Measurements from ENCODE around the gene ARID5A.

ARID5A gene

GRCh38 chr2:96558485-96558884 lies 21.9 kb downstream of the ARID5A start:
- no peaks in the 10 kb centered on the region for H3K27me3 ChIP-seq (ENCODE audit: insufficient read depth, poor library complexity, severe bottlenecking)
- H3K9me3 ChIP-seq (ENCODE audit: severe bottlenecking) = no peaks in the 10 kb centered on the region
- no peaks in the 10 kb centered on the region for H3K36me3 ChIP-seq (ENCODE audit: low read depth)
- DNase-seq (ENCODE audit: low spot score) (no peak), ATAC-seq (ENCODE audit: low read depth) (no peak)
- TF ChIP-seq, protein P1, sequence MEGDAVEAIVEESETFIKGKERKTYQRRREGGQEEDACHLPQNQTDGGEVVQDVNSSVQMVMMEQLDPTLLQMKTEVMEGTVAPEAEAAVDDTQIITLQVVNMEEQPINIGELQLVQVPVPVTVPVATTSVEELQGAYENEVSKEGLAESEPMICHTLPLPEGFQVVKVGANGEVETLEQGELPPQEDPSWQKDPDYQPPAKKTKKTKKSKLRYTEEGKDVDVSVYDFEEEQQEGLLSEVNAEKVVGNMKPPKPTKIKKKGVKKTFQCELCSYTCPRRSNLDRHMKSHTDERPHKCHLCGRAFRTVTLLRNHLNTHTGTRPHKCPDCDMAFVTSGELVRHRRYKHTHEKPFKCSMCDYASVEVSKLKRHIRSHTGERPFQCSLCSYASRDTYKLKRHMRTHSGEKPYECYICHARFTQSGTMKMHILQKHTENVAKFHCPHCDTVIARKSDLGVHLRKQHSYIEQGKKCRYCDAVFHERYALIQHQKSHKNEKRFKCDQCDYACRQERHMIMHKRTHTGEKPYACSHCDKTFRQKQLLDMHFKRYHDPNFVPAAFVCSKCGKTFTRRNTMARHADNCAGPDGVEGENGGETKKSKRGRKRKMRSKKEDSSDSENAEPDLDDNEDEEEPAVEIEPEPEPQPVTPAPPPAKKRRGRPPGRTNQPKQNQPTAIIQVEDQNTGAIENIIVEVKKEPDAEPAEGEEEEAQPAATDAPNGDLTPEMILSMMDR (IDR thresholded peaks at IDR 0.05; ENCODE audit: poor library complexity, severe bottlenecking) = no peak
- H3K4me3 ChIP-seq (ENCODE audit: severe bottlenecking) = no peak overlapping the region
- H3K4me1 ChIP-seq (ENCODE audit: insufficient read depth, poor library complexity, severe bottlenecking) = peaks cover 5% of the 10 kb centered on the region
- no peak overlapping the region for H3K27ac ChIP-seq (ENCODE audit: poor library complexity, severe bottlenecking)

- Histone ChIP-seq H3K36me3 (ENCODE audit: low read depth) (no peaks in the 10 kb centered on the region), H3K4me1 (ENCODE audit: insufficient read depth, poor library complexity, severe bottlenecking) (no peaks in the 10 kb centered on the region), H3K4me3 (ENCODE audit: severe bottlenecking) (no peak overlapping the region), H3K27me3 (ENCODE audit: insufficient read depth, poor library complexity, severe bottlenecking) (no peaks in the 10 kb centered on the region), H3K27ac (ENCODE audit: poor library complexity, severe bottlenecking) (no peak overlapping the region), H3K9me3 (ENCODE audit: severe bottlenecking) (no peaks in the 10 kb centered on the region)
- TF ChIP-seq, protein P1 (IDR thresholded peaks at IDR 0.05; ENCODE audit: poor library complexity, severe bottlenecking) = no peak
- no peak for ATAC-seq (ENCODE audit: low read depth)
- DNase-seq (ENCODE audit: low spot score) = no peak
Measured at GRCh38 chr2:96564026-96564425, 27.5 kb downstream of the ARID5A start.

- TF ChIP-seq, protein P1 (IDR thresholded peaks at IDR 0.05; ENCODE audit: poor library complexity, severe bottlenecking) = no peak
Measured at GRCh38 chr2:96564563-96564962, 28.0 kb downstream of the ARID5A start.

DNA sequence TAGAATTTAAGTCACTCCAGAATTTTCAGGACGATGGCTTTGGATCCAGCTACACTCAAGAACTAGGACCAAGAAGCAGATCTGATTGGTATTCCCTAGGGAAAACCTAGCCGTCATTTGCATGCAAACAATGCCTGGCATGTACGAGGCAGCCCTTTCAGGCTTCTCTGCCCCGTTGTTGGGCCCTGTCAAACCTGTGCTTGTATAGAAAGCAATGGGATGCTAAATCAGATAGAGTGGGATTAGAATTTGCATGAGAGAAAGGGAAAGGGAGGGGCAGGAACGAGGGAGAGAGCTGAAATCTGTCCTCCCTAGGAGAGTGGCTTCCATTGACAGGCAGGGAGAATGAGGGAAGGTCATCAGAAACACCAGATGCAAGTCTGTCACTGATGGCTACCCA lies 28.6 kb downstream of the ARID5A start:
- TF ChIP-seq, protein P1 (IDR thresholded peaks at IDR 0.05; ENCODE audit: poor library complexity, severe bottlenecking) = no peak
- no peak for DNase-seq (ENCODE audit: low spot score)
- no peak for ATAC-seq (ENCODE audit: low read depth)

More at GRCh38 chr2:96564563-96564962, 28.0 kb downstream of the ARID5A start:
- H3K4me3 ChIP-seq (ENCODE audit: severe bottlenecking) = no peak overlapping the region
- no peaks in the 10 kb centered on the region for H3K4me1 ChIP-seq (ENCODE audit: insufficient read depth, poor library complexity, severe bottlenecking)
- H3K27ac ChIP-seq (ENCODE audit: poor library complexity, severe bottlenecking) = no peak overlapping the region
- H3K36me3 ChIP-seq (ENCODE audit: low read depth) = no peaks in the 10 kb centered on the region
- DNase-seq (ENCODE audit: low spot score) = no peak
- H3K9me3 ChIP-seq (ENCODE audit: severe bottlenecking) = no peaks in the 10 kb centered on the region
- no peak for ATAC-seq (ENCODE audit: low read depth)
- no peaks in the 10 kb centered on the region for H3K27me3 ChIP-seq (ENCODE audit: insufficient read depth, poor library complexity, severe bottlenecking)

DNA sequence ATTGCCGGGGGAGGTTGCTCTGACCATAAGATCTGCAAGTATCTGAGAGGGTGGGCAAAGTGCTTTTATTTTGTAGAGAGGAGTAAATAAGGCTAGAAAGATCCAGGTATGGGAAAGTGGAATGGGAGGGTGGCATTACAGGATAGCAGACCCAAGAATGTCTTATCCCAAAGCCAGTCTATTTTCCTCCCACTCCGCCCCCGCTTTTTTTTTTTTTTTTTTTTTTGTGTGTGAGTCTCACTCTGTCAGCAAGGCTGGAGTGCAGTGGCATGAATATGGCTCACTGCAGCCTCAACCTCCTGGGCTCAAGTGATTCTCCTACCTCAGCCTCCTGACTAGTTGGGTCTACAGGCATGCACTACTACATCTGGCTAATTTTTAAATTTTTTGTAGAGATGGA lies 31.5 kb downstream of the ARID5A start:
- ATAC-seq (ENCODE audit: low read depth) = no peak

More for the DNA sequence above, 28.6 kb downstream of the ARID5A start:
- Histone ChIP-seq H3K9me3 (ENCODE audit: severe bottlenecking) (no peaks in the 10 kb centered on the region), H3K36me3 (ENCODE audit: low read depth) (no peaks in the 10 kb centered on the region), H3K4me1 (ENCODE audit: insufficient read depth, poor library complexity, severe bottlenecking) (no peaks in the 10 kb centered on the region), H3K4me3 (ENCODE audit: severe bottlenecking) (no peak overlapping the region), H3K27ac (ENCODE audit: poor library complexity, severe bottlenecking) (no peak overlapping the region), H3K27me3 (ENCODE audit: insufficient read depth, poor library complexity, severe bottlenecking) (no peaks in the 10 kb centered on the region)

More for the DNA sequence above, 31.5 kb downstream of the ARID5A start:
- DNase-seq (ENCODE audit: low spot score) = no peak
- H3K36me3 ChIP-seq (ENCODE audit: low read depth) = no peaks in the 10 kb centered on the region
- H3K27me3 ChIP-seq (ENCODE audit: insufficient read depth, poor library complexity, severe bottlenecking) = no peaks in the 10 kb centered on the region
- no peaks in the 10 kb centered on the region for H3K4me1 ChIP-seq (ENCODE audit: insufficient read depth, poor library complexity, severe bottlenecking)
- no peak overlapping the region for H3K4me3 ChIP-seq (ENCODE audit: severe bottlenecking)
- H3K27ac ChIP-seq (ENCODE audit: poor library complexity, severe bottlenecking) = no peak overlapping the region
- TF ChIP-seq, protein P1 (IDR thresholded peaks at IDR 0.05; ENCODE audit: poor library complexity, severe bottlenecking) = no peak
- no peaks in the 10 kb centered on the region for H3K9me3 ChIP-seq (ENCODE audit: severe bottlenecking)
